GM19372 (cell line): ENCODE measurements around the gene PRDM15.

Source experiments
- ATAC-seq: cut with Tn5 transposase; IDR thresholded peaks from one replicate; pipeline ENCODE4 v1.9.1; 2021; ENCODE audit warnings: mild to moderate bottlenecking, low read depth, moderate library complexity; ENCODE audit not compliant: unreplicated experiment

PRDM15 gene

DNA sequence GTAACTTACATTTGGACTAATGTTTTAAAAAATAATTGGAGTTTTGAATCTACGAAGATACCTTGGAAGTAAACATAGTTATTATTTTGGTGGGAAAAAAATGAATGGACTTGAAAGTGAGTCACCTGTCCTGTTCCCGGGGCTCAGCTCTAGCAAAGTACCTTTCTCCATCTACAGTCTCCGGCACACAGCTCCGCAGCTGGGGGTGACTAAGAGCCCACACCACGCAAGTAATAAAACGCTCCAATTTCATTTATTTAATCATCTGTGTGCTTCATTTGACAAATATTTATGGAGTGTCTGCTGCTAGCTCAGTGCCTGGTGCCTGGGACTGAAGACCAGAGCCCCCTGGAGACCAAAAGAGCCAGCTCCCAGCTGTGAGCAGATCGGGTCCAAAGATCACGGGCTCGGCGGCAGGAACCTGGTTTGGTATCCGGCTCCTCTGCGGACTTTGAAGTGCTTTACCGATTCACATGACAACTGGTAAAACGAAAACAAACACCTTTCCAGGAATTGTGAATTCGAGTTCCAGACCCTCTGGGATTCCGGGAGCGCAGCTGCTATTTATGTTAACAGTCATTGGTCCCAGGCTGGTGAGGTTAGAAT is 110.6 kb downstream of the PRDM15 start:
- ATAC-seq: no peak

DNA sequence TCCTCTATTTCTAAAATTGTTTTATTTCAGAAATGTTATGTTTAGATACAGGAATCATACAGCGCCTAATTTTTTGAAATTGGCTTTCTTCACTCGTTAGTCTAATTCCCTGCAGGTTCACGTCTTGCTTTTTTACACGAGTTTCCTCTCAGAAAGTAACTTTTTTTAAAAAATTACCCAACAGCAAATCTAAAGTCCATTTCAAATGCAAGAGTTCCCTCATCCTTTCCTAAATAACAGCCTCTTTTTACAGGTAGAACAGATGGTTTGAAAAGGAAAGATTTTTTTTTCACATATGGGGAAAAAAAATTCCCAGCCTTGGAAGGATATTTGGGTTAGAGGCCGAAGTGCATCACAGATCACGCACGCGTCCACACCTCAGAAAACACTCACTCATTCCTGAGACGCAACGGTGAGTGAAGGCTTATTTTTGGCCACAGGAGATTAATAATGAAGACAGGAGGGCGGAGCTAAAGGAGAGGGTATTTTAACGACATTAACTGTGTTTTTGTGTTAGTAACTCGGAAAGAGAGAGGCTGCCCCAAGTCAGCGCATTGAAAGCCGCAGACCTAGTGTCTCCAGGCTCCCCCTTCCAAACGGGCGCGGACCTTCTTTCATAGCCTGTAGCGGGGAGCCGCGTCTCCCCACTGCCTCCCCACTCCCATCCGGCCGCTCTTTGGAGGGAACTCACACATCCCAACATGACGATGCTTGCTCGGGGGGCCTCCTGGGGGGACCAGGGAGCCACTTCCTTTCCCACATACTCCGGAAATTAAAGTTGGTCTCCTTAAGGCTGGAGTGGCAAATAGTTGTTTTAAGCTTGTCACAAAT is 111.3 kb downstream of the PRDM15 start:
- ATAC-seq: no peak

DNA sequence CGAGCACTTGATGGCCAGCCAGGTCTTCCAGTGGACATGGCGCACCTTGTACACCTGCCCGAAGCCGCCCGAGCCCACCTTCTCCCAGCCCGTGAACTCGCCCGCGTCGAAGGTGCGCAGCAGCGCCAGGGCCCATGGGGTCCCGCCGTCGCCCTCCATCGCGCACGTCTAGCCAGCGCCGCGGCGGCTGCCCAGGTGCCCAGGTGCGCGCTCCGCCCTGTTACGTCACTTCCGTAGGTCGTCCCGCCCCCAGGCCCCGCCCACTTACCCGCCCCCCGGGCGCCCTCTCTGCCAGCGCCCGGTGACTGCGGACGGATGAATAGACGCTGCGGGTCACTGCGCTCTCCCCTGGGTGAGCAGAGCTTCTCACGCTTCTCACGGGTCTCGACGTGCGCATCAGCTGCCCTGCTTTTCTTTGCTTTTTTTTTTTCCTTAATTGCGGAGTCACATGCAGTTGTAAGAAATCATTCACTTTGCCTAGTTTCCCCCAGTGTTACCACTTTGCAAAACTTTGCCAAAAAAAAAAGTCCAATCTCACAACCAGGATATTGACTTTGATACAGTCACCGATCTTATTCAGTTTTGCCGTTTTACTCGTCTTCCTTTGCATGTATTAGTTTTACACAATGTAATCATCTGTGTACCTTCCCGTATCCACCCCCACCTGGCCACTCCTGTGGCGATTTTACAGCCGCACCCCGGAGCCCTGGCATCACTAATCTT is 112.1 kb downstream of the PRDM15 start, which contains the start of gene RIPK4:
RIPK4 (minus strand) TSS at position 170 of the 723 bp plus-strand sequence; CDS start at position 159, 11 bp downstream.
- ATAC-seq: no peak

DNA sequence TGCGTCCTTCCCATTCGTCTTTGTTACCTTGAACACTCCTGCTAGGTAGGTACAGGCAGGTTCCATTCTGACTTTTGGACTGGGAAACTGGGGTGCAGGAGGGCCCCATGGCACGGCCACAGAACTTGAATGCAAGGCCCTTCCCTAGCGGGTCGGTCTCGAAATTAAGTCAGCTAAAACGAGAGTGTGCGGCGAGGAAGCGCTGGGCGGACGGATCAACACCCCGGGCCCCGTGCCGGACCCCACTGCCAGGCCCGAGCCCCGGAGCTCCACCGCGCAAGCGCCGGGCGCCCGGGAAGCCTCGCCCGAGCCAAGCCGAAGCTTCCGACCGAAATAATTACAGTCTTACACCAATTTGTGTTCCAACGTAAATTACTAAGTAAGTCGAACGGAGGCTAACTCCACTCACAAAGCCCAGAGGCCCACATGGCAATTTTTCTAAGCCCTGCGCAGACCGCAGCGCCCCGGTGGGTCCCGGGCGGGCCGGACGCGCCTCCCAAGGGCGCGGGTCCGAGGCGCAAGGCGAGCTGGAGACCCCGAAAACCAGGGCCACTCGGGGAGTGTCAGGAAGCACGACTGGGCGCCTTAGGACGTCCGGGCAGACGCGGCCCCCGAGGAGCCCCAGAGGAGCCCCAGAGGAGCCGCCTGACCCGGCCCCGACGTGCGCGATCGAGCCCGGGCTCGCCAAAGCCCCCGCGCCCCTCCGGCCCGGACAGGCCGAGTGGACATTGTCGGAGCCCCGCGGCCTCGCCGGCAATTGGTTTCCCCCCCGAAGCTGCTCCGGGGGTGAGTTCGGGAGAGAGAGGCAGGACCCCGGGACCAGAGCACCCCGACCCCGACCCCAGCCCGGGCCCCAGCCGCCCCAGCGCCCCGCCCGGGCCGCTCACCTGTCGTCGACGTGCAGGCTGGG is 112.9 kb downstream of the PRDM15 start:
- no peak for ATAC-seq

DNA sequence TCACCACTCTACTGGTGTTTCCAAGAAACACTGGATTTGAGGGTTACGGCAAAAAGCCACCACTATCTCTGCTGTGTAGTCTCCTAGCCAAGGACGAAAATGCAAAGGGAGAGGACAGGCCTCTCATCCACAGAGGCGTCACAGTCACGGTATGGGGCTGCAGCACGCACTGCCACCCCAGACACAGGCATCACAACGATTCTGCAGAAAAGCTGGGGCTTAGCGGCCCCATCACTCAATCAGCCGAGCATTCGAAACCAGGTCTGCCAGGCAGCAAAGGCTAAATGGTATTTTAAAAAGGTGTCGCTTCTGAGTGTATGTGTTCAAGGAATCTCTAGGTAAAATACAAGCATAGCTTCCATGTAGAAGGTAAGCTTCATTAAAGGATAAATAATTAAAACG is 113.7 kb downstream of the PRDM15 start:
- ATAC-seq: no peak

DNA sequence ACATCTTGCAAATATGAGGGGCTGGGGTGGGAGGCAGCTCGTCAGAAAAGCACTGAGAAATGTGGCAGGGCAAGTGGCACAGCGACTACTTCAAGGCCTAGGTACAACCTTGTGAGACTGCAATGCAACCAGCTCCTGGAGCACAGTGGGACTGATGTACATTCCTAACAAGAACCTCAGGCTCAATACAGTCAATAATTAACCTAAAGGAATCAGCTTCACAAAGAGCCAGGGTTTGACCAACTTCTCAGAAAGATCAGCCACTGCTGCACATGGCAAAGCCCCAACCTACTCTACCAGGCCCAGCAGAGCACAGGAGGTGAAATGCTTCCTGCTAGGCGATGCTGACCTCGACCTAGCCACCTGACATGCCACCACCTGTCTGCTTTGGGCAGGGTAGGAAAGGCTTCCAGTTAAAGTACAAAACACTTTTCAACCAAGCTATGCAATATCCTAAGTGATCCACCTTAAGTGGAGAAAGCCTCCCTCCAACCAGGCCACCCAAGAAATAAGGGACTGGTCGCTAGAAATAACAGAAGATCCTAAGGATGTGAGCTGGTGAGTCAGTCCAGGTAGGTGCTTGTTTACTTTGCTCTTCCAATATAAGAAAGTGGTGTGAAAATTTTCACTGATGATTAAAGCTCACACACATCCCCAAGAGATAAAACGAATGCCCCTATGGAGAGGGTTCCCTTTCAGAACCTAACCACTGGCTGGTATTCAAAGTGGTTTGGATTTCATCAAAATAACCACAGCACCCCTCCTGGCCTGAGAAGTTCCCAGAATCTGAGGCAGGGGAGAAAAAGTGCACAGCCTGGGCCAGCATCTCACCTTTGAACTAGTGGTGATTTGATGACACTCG is 114.4 kb downstream of the PRDM15 start:
- ATAC-seq: no peak

DNA sequence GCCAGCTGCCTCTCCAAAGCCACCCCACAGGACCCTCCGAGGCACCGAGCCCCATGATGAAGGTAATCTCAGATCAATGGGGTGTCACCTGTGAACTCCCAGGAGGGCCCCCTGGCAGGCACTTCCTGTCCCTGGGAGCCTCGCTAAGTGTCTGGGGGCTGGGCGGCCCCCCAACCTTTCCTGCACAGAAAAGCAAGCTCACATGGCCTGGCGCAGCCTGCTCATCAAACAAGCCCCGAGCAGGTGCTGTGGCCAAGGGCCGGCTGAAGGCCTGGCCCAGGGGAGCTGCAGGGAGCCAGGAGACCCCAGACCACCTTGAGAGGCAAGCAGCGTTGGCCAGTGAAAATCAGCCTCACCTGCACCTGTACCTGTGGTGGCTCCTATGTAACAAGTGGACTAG is 115.1 kb downstream of the PRDM15 start:
- no peak for ATAC-seq

DNA sequence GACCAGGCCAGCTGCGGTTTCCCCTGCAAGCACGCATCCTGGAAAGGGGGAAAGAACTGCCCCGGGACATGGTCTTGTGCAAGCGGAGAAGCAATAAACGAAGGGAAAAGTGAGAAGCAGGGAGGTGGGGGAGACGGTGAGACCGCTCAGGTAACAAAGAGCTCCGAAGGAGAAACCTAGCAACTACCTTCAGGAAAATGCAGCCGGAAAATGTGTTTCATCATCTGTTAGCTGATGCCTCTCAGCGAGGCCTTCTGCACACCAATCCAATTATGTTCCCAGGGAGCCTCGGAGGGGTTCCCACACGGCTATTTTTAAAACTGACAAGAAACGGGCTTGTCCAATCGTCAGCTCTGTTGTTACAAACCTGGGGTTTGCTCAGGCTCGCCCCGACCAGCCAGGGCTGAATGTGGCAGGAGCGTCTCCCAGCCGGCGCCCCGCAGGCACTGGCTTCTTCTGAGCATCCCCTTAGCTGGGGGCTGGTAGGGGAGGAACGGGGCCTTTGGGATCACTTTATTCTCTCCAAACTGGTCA is 115.7 kb downstream of the PRDM15 start:
- ATAC-seq: no peak

DNA sequence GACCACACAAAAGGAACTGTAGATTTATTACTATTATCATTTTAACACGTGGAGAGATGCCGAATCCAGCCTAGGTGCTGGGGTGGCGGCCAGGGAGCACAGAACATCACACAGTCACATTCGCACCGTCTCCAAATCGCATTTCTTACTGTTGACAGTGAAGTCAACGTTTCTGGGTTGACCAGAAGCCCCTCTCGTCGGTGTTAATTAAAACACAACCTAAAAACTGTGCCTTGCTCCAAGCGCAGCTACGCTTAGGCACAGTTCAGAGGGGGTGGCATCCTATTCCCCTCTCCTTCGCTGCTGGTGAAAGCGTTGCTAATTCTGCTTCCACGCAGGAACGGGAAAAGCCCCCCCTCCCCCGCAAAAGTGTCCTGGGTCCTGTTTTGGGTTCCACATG is 116.4 kb downstream of the PRDM15 start:
- no peak for ATAC-seq

DNA sequence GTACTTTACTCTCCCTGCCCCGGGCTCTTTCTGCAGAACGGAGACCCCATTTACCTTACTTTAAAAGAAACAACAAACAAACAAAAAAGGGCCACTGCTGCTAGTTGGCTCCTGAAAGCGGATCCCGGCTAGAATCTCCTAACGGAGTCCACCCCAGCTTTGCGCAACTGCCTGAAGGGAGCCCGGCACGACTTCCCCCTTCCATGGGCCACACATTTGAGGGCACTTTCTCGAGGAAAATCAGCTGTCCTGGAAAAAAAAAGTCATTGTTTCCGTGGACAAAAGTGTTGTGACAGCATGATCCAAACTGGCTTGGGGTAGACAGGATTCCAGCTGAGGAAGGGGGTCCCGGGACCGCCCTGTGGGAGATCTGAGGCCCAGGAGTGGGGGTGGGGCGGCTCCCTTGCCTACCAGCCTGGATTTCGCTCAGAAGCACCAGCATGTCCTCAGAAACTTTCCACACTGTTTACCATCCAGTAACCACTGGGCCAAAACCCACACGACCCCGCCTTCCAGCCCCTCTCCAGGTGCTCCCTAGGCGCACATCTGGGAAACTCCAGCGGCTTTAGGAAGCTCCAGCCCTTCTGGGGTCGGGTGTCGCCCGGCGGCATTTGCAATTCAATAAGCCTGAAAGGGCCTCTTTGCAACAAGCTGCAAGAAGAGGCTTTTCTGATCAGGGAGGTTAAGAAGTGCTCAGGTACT is 117.1 kb downstream of the PRDM15 start:
- no peak for ATAC-seq

DNA sequence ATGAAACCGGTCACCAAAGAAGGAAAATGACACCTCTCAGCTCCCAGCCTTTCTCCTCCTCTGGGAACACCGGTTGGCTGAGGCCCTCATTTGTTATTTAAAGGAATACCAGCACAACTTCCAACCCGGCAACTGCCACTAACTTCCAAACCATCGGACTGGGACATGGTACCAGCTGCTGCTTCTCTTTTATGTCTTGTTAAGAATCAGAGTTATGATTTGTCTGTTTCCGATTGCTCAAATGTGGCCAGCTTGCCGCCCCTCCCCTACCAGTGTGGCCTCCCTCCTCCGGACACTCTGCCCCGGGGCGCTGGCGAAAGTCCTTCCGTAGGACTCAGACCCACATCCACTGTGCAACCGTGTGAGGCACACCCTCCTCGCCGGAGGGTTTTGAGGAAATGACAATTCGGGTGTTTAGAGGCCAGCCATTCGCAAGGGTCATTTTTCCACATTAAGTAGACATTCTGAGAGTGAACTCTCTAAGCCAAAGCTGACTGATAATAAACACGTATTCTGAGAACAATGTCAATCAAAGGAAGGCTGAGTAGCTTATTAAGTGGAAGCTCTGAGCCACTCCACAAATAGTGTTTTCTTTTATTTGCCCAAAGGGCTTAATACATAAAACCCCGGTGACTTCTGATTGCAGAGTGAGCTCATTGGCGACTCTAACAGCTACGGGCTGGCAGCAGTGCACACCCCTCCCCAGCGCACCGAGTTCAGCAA is 117.8 kb downstream of the PRDM15 start:
- no peak for ATAC-seq

DNA sequence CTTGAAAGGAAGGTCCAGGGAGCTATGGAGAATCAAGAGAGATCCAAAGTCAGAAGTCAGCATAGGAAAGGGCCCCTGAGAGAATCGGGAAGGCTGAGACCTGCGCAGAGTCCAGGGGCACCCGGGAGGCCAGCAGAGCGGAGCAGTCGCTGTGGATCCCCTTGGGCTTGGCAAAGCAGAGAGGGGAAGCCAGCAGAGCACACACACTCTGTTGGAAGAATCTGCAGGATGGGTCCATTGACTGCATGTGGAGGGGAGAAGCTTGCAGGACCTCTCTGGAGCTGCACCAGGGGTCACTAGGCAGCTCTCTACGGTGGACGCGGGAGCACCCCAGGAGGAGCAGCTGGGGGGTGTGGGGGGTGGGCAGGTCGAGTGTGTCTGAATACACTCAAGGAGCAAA is 118.7 kb downstream of the PRDM15 start:
- ATAC-seq: no peak

DNA sequence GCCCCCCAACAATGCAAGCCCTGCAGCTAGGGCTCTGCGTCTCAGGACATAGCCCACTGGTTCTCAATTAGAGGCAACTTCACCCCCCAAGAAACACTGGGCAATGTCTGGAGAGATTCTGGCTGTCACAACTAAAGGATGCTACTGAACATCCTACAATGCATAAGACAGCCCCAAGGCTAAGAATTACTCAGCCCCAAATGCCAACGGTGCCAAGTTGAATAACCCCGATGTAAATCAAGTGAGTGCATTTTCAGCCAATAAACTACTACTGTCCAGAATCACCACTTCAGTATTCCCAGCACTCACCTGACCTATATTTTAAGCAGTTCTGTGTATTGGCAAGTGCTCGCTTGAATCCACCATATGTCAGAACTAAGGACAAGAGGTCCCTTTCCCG is 119.2 kb downstream of the PRDM15 start:
- no peak for ATAC-seq

DNA sequence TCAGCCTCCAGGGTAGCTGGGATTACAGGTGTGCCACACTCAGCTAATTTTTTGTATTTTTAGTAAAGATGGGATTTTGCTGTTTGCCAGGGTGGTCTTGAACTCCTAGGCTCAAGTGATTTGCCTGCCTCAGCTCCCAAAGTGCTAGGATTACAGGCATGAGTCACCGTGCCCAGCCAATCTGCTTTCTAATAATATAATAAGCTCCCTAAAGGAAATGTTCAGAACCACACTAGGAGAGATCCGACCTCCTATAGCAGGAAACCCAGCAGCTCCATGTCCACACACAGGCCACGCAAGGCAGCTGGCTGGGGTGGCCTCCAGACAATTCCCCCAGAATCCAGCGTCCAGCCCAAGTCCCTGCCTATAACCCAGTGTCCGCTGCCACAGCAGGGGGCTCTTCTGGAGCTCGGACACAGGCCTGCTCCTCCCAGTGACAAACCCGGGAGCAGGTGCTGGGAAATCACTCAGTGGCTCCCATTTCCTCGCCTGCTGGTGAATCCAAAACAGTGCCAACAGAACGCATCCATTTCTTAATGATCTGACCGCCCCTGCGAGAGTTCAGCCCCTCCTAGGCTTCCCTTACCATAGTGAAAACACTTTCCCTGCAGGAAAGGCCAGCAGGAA is 119.8 kb downstream of the PRDM15 start:
- ATAC-seq: no peak

DNA sequence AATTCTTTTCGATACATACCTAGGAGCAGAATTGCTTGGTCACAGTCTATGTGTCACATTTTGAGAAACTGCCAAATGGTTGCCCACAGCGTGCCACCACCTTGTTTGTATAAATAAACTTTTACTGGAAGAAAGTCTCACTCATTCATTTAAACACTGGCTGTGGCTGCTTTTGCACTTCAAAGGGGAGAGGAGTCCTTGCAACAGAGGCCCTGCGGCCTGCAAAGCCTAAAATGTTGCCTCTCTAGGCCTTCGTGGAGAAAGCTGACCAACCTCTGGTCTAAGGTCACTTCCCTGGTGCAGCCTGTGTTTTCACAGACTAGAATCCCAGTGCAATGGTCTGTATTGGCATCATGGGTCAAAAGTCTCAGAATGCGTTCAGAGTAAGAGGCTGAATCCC is 120.6 kb downstream of the PRDM15 start:
- no peak for ATAC-seq

DNA sequence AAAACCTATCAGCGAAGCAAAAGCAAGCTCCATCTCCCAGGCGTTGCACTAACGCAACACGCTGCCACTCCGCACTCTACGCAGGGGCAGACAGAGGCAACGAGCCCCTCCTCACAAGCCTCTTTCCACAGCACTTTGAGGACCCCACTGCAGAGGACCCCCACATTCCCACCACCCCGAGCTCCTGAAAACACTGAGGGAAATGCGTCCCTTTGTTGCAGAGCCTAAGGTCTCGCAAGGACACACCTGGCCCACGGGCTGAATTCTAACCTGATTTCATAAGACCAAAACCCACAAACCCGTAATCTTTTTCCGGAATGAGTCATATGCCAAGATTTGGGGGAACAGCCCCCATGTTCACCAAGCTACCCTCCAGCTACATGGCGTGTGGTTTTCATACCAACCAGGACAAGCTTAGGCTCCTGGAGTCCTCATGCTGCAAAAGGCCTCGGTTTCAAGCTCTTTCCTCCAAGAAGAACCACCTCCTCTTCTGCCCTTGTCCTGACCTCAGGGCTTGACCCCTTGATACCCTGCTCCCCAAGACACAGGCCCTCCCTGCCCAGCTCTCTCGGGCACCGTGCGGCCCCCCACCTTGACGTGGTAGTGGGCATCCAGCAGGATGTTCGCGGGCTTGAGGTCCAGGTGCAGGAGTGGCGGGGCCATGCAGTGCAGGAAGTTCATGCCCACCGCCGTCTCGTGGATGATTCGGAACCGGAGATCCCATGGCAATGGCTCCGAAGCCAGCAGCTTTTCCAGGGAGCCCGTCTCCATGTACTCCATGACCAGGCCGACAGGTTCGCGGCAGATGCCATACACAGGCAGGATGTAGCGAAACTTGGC is 123.0 kb downstream of the PRDM15 start:
- ATAC-seq: no peak
